ENCODE data around the gene PCBP2.
"Not testable (repeated sequence)": the region's sequence is repeated elsewhere in the genome, so short reads cannot be mapped to it uniquely, and the experiment has no call there.

Gene PCBP2

DNA sequence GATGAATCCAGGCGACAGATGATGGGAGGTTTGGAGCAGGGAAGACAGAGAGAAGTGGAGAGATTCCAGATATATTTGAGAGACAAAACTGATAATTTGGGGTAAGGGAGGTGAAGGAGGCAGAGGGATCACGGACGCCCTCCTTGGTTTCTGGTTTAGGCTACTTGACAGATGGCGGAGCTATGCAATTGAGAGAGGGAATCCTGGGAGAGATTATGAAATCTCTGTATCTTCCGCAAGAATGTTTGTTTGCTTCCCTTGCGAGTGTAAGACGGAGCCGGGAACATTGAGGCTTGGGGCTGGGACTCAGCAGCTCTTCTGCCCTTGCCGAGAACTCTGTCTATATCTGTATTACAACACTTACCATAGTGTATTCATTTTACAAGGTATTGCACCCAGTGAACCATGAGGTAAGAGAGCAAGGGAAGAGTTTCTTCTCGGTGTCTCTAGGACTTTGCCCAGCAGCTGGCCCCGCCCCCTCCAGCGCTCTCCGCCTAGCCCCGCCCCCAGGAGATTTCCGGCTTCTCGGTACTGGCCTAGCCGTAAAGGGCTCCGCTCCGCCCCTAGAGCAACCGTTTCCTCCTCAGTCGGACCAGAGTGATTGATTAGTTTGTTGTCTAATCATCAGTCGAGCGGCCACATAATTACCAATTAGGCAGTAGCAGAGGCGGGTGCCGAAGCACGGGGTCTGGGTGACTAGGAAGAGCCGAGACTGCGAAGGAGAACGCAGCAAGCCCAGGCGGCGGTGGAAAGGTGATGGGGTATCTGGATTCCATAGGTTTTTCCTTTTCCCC, 10.7 kb upstream of the PCBP2 start, which contains the start of gene PRR13:
Gene PRR13, plus strand, starts transcription at position 695 of the 794 bp plus-strand sequence. CDS start 981 bp downstream, outside the sequence.
- DNase-seq, result peak; percentile 99

DNA sequence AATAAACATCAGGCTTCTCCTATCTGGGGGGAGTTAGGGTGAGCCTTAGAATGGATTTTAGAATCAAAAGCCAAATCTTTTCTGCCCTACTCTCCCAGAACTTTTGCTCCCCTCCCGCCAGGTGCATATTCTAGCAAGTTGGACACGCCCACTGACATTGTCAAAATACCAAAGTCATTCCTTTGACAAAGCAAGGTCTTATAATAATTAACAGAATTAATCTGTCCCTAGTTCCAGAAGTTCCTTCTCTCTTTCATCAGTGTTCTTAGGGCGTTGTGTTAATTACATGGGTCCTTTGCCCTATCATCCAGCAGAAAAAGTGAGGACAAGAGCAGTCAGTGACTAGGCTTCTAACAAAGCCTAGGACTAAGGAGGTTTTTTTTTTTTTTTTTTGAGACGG, 7.9 kb upstream of the PCBP2 start:
- DNase-seq, result no peak

DNA sequence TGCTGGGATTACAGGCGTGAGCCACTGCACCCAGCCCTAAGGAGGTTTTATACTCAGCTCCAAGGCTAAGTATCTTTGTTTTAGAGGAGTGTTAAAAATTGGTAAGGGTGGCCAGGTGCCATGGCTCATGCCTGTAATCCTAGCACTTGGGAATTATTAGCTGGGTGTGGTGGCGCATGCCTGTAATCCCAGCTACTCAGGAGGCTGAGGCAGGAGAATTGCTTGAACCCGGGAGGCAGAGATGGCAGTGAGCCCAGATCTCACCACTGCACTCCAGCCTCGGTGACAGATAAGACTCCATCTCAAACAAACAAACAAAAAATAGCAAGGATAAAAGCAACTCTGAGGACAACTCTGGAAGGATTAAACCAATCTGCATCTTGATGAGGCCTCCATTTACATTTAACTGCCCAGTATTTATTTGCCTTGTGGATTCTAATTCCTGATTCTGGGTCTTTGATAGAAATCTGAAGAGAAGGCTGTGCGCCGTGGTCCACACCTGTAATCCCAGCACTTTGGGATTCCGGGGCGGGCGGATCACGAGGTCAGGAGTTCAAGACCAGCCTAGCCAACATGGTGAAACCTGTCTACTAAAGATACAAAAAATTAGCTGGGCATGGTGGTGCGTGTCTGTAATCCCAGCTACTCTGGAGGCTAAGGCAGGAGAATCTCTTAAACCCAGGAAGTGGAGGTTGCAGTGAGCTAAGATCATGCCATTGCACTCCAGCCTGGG, 7.1 kb upstream of the PCBP2 start:
- not testable (repeated sequence) for DNase-seq

DNA sequence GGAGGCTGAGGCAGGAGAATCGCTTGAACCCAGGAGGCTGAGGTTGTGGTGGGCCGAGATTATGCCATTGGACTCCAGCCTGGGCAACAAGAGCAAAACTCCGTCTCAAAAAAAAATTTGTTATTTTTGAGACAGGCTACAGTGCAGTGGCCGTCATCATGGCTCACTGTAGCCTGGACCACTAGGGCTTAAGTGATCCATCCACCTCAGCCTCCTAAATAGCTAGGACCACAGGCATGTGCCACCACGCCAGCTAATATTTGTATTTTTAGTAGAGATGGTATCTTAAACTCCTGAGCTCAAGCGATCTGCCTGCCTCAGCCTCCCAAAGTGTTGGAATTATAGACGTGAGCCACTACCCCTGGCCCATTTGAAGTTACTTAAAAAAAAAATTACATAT, 966 bp upstream of the PCBP2 start:
- no peak for DNase-seq

DNA sequence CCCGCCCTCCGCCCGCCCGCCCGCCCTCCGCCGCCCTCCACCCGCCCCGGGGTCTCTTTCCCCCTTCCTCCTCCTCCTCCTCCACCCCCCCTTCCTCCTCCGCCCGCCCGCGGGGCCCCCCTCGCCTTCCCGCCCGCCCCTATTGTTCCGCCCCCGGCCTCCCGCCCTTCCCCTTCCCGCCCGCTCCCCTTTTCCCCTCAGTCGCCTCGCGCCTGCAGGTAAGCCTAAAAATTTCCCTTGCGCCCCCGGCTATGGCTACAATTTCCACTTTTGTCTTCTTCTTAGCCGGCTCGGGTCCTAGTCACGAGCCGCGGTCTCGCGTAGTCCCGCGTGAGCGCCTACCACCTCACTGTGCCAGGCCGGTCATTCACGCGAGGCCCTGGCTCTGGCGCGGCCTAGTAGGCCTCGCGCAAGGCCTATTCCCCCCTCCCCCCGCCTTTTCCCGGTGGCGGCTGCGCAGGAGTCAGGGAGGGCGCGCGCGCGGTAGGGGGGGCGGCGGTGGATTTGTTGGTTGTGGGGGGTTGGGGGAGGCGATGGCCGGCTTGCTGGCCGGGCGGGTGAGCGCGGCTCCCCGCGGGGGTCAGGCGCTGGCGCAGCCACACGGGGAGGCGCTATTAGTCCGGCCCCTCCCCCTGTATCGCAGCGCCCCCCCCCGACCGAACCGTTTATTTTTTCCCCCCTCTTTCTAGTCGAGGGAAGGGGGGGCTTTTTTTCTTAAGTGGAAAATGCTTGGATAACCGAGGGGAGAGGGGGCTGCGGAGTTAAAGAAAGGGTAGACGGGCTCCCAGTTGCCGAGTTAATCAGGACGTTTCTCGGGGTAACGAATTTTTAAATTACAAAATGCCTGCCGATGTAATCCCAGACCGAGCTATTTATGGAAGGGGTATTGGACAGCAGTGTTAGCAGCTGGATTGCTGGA, 516 bp downstream of the PCBP2 start:
- peak; percentile 31 for DNase-seq

DNA sequence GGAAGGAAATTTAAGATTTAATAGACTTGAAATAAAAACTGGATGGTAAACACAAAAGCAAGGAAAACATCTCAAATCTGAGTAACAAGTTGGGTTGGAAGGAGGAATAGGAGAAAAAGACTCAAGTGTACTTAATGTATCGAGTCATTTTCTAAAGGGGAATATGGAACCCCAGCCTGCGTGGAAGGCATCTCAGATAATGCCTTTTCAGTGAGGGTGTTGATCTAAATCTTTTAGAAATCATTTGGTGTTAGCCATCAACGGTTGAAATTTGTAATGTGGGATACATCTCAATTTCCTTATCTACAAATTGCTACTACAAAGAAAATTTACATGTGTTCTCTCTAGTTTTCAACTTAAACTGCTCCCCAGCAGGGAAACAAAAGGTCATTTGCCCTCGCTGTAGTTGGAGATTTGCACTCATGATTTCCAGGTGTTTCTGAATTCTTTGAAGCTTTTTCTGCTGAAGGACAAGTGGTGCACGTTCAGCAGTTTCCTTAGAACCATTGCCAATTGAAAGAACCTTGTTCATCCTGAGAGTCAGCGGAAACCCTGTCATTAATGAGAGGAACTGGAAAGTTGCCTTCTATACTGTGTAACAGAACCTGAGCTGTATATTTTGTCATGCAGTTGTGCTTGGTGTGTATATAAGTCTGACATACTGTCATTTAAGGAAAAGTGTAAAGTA, 2.2 kb downstream of the PCBP2 start:
- DNase-seq, result no peak

DNA sequence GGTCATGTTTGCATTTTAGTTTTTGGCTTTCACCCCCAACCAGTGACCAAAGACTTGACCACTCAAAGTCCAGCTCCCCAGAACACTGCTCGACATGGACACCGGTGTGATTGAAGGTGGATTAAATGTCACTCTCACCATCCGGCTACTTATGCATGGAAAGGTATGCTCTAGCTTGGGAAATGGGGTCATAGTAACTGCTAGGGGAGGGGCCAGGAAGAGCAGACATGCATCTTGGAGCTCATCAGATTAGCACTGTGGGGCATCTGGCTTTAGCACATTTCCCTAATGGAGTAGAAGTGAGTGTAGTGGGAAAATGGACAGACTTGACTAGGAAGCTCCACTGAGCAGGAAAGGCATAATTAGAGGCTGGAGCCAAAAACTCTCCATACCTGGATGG, 2.8 kb downstream of the PCBP2 start:
- DNase-seq, result no peak

DNA sequence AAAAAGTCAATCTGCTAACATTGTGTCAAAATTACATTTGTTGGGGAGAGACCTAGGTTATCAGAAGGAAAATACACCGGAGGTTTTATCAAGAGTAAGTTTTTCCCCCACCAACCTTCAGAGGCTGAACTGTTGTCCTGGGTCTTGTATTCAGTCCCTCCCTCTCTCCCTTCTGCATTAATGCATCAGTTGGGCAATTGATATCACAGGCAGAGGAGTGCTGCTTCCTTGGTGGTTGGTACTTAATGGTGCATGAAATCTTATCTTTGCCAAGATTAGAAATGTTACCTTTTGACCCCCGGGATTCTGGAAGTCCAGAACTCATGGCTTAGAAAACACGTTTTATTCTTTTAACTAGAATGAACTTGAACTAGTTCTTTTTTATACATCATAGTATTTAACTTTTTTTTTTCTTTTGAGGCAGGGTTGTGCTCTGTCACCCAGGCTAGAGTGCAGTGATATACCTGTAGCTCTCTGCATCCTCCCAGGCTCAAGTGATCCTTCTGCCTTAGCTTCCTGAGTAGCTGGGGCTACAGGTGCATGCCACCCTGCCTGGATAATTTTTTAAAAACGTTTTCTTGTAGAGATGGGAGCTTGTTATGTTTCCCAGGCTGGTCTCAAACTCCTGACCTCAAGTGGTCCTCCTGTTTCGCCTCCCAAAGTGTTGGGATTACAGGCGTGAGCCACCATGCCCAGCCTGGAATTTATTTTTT, 4.9 kb downstream of the PCBP2 start:
- DNase-seq, result no peak

DNA sequence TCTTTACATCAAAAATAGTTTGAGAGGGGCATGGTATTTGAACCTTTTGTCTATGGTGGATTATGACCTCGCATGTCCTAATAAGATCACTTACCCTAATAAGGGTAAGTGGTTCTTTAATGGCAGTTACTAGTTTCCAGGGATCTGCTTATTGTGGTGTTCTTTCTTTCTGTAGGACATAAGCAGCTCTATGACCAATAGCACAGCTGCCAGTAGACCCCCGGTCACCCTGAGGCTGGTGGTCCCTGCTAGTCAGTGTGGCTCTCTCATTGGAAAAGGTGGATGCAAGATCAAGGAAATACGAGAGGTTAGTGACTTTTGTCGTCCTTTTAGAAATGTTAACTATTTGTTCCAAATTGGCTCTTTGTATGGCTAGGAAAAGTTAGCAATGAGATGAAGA, 7.2 kb downstream of the PCBP2 start:
- no peak for DNase-seq

DNA sequence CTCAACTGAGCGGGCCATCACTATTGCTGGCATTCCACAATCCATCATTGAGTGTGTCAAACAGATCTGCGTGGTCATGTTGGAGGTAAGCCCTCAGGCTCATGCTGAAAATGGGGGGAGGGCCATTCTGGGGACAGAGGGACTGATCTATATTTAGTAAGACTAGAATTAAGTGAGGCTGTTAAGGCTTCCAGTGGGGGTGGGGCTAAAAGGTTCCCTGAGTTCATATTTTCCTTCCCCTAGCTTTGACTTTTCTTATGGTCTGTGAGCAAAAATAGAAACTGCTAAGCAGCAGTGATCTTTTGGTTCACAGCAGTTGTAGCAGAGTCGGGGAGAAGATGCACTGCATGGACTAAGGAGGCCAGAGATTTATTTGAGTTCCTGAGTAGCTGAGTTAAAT, 9.2 kb downstream of the PCBP2 start:
- DNase-seq, result no peak

DNA sequence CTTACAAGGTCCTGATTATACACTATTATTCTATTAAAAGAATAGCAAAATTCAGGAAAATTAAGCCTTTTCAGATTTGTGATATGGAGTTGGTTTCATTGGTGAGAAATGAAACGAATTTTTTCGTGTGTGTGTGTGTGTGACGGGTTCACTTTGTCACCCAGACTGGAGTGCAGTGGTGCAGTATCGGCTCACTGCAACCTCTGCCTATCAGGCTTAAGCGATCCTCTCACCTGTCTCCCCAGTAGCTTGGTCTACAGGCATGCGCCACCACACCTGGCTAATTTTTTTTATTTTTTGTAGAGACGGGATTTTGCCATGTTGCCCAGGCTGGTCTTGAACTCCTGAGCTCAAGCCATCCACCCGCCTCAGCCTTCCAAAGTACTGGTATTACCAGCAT, 9.7 kb downstream of the PCBP2 start:
- DNase-seq, result no peak

DNA sequence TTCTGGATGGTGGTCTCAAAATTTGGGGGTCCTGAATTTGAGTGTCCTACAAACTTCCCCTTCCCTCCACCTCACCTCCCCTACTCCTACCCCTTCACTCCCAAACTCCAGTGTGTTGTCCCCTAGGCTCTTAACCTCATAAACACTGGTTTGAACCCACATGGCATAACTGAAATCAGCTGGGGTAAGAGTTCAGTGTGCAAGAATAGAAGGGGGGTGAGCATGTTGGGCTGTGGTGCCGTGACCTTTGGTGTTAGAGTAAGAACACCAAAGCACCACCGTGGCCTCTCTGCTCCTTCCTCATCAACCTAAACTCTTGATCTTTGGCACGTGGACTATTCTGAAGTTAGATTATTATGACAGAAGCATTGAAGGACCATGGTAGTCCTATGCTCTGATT, 11.0 kb downstream of the PCBP2 start:
- no peak for DNase-seq

DNA sequence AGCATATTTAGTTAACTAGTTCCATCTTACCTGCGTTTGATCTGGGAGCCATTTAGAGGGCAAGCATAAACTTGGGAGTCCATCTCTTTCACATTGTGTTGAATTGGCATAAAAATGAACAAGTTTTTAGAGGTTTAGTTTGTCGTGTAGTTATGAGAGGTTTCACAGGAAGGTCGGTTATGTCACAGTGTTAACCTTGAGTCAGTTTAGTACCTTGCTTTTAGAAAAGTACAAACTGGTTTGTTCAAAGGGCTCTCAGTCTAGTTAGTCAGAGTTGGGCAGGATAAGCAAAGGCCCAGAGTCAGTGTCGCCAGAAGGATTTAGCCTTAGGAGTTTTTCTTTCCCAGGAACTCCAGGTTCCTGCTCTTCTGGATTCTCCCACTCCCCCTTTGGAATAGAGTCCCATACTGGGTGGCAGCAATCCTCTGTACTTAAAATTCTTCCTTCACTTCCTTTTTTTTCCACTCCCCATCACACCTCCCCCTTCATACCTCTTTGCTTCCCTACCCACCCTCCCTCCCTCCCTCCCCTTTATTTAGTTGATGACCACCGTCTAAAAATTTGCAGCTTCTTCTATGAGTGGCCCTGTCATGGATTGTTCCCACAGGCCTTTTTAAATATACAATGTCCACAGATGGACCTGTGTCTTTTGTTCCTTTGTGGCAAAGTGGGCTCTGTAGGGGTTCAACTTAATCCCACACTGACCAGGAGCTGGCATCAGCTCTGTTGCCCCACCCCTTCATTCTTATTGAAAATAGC, 12.1 kb downstream of the PCBP2 start:
- DNase-seq, result no peak

DNA sequence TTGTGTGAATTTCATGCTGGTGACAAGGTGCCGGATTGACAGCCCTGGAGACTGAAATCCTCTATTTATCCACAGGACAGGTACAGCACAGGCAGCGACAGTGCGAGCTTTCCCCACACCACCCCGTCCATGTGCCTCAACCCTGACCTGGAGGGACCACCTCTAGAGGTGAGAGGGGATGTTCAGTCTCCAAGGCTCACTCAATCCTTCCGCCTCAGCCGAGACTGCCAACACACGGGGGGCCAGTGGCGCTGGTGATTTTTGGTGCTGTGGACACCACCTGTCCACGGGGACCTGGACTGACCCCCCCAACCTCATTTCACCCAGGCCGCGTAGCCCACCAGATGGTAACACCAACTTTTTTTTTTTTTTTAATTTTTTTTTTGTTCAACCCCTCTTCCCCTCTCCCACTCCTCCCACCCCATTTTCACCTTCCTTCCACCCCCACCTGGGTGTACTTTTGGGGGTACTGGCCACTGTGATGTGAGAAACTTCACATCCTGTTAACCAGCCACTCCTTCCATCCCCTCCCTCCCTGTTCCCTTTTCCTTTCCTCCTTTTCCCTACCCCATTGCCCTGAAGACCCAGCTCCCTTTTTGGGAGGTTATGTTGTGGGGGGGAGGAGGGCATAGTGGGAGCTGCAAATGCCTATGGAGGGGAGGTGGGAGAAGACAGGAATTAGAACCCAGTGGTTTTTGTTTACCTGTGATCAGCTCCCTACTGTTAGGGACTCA, 12.9 kb downstream of the PCBP2 start:
- DNase-seq, result no peak

DNA sequence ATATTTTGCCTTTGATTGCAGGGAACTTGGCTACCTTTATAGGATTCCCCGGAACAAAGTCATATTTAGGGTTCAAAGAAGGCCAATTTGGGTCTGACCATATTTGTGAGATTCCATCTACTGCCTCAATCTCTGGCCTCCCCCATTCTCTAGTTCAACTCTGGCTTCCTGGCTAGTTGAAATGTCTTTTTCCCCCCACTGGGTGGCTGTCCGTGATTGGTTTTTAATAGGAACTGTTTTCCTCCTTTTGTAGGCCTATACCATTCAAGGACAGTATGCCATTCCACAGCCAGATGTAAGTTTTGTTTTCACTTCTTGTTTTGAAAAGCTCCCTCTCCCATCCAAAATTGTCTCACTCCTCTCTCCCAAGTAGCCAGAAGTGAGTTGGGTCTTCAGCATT, 13.8 kb downstream of the PCBP2 start:
- DNase-seq, result no peak

DNA sequence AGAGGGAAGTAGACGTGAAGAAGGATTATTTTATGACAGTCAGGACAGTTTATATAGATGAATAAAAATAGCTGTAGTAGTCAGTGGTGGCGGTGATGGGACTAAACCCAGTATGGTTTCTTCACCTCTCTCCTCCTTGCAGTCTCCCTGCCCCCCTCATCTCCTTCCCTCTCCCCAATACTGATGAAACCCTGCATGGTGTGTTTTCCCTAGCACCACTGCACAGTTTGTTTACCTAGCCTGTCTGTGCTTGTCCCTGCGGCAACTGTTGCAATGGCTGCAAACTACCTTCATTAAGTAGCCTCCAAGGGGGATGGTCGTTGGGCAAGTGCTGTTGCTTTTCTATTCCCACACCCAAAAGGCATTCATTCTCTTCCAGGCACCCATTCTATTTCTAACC, 14.7 kb downstream of the PCBP2 start:
- DNase-seq, result no peak

DNA sequence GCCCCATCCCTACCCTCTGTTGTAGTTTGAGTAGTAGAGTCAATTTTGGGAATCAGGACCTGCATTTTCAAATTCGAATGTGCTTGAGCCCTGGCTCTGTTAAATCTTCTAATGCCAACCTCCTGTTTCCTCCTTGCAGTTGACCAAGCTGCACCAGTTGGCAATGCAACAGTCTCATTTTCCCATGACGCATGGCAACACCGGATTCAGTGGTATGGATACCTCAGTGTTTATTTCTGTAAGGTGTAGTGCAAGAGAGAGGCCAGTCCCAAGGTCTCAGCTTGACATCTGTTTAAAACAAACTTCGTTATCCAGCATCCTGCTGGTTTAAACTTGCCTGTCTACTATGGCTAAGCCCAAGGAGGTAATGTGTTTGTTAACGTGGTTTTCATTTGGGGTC, 15.2 kb downstream of the PCBP2 start:
- no peak for DNase-seq

DNA sequence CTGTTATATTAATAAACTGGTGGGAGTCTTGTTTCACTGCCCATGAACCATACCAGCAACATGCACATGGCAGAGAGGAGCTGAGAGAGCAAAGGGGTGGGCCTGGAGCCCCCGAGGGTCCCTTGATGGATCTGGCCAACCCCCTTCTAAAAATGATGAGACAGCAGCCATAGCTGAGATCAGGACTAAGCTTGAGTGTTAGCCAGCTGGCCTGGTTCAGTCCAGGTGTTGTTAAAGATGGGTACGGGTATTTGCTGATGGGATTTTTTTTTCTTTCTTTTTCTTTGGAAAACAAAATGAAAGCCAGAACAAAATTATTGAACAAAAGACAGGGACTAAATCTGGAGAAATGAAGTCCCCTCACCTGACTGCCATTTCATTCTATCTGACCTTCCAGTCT, 16.0 kb downstream of the PCBP2 start:
- no peak for DNase-seq

DNA sequence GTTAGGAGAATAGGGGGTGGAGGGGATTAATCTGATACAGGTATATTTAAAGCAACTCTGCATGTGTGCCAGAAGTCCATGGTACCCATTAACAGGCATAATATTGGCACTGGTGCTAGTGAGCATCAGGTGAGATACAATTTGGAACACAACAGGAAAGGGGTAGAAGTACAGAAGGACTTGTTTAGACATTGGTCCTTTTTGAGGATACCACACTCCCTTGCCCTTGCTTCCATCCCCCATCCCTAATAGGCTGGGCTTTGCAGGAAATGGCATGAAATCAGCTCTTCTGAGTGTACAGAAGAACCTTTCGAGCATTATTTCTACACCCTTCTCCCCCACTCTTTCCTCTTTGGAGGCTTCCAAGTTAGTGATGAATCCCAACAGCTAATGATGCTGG, 16.4 kb downstream of the PCBP2 start:
- no peak for DNase-seq

DNA sequence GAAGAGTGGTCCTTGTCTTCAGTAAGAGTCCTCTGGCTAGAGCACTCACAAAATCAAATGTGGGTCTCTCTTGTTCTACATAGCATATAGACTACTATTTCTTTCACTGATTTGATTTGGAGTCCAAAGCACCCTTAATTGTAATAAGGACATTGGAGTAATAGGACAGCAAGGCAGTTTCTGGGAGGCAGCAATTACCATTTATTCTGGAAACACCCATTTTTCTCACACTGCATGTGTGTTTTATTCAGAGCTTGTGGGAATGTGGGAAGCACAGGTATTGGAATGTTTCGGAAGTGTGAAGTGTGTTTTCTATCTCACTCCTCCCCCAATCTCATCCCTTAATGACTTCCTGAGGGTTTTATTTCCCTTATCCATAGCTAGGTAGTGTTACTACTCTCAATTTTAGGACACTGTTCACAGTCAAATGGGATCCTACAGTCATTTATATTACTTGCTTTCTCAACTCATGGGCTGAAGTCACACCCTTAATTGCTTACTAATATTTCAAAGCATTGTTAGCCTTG, 20.2 kb downstream of the PCBP2 start:
- DNase-seq, result no peak
